ENCODE results near the gene KCNT1.

Gene KCNT1

GRCh38 chr9:135768516-135769218 lies 66.7 kb downstream of the KCNT1 start:
- Histone ChIP-seq H3K4me3 (no peak overlapping the region), H4K20me1 (no peaks in the 10 kb centered on the region), H3K27me3 (no peaks in the 10 kb centered on the region), H3K4me1 (no peaks in the 10 kb centered on the region), H3K9me3 (peaks cover 30% of the 10 kb centered on the region), H3K4me2 (no peak overlapping the region), H3K9ac (no peak overlapping the region), H3K27ac (no peak overlapping the region), H3K36me3 (no peaks in the 10 kb centered on the region)
- no peak for TF ChIP-seq Cebpa-rat (IDR thresholded peaks at IDR 0.05)

GRCh38 chr9:135769489-135770202 lies 67.7 kb downstream of the KCNT1 start:
- no peak overlapping the region for H3K9ac ChIP-seq
- H4K20me1 ChIP-seq = no peaks in the 10 kb centered on the region
- H3K27me3 ChIP-seq = no peaks in the 10 kb centered on the region
- H3K4me3 ChIP-seq = no peak overlapping the region
- H3K36me3 ChIP-seq = no peaks in the 10 kb centered on the region
- H3K9me3 ChIP-seq = peaks cover 30% of the 10 kb centered on the region
- no peak for TF ChIP-seq Cebpa-rat (IDR thresholded peaks at IDR 0.05)
- H3K4me2 ChIP-seq = no peak overlapping the region
- no peak overlapping the region for H3K27ac ChIP-seq
- no peaks in the 10 kb centered on the region for H3K4me1 ChIP-seq

- Histone ChIP-seq H3K4me2 (no peak overlapping the region), H4K20me1 (no peaks in the 10 kb centered on the region)
- no peak for TF ChIP-seq Cebpa-rat (IDR thresholded peaks at IDR 0.05)
These were observed 68.2 kb downstream of the KCNT1 start for GRCh38 chr9:135770203-135770535.

GRCh38 chr9:135770771-135771170 lies 68.8 kb downstream of the KCNT1 start:
- Histone ChIP-seq H3K36me3 (no peaks in the 10 kb centered on the region), H3K27ac (no peak overlapping the region), H3K9ac (no peak overlapping the region), H3K4me1 (no peaks in the 10 kb centered on the region), H3K4me3 (no peak overlapping the region), H4K20me1 (no peaks in the 10 kb centered on the region), H3K4me2 (no peak overlapping the region), H3K9me3 (peaks cover 20% of the 10 kb centered on the region), H3K27me3 (no peaks in the 10 kb centered on the region)
- no peak for TF ChIP-seq Cebpa-rat (IDR thresholded peaks at IDR 0.05)

More at GRCh38 chr9:135770203-135770535, 68.2 kb downstream of the KCNT1 start:
- Histone ChIP-seq H3K27me3 (no peaks in the 10 kb centered on the region), H3K27ac (no peak overlapping the region), H3K9ac (no peak overlapping the region), H3K9me3 (peaks cover 26% of the 10 kb centered on the region), H3K36me3 (no peaks in the 10 kb centered on the region), H3K4me1 (no peaks in the 10 kb centered on the region), H3K4me3 (no peak overlapping the region)

- Histone ChIP-seq H4K20me1 (no peaks in the 10 kb centered on the region), H3K4me1 (no peaks in the 10 kb centered on the region), H3K4me3 (no peak overlapping the region), H3K9ac (no peak overlapping the region), H3K9me3 (peaks cover 13% of the 10 kb centered on the region), H3K4me2 (no peak overlapping the region), H3K36me3 (no peaks in the 10 kb centered on the region), H3K27me3 (no peaks in the 10 kb centered on the region), H3K27ac (no peak overlapping the region)
- TF ChIP-seq Cebpa-rat (IDR thresholded peaks at IDR 0.05) = no peak
These were observed 69.5 kb downstream of the KCNT1 start for GRCh38 chr9:135771401-135772051.

GRCh38 chr9:135772056-135772646 lies 70.2 kb downstream of the KCNT1 start:
- Histone ChIP-seq H3K36me3 (no peaks in the 10 kb centered on the region), H4K20me1 (no peaks in the 10 kb centered on the region), H3K27ac (no peak overlapping the region), H3K4me1 (no peaks in the 10 kb centered on the region), H3K9me3 (peaks cover 6% of the 10 kb centered on the region), H3K4me3 (no peak overlapping the region), H3K9ac (no peak overlapping the region), H3K4me2 (no peak overlapping the region), H3K27me3 (no peaks in the 10 kb centered on the region)
- TF ChIP-seq Cebpa-rat (IDR thresholded peaks at IDR 0.05) = no peak

DNA sequence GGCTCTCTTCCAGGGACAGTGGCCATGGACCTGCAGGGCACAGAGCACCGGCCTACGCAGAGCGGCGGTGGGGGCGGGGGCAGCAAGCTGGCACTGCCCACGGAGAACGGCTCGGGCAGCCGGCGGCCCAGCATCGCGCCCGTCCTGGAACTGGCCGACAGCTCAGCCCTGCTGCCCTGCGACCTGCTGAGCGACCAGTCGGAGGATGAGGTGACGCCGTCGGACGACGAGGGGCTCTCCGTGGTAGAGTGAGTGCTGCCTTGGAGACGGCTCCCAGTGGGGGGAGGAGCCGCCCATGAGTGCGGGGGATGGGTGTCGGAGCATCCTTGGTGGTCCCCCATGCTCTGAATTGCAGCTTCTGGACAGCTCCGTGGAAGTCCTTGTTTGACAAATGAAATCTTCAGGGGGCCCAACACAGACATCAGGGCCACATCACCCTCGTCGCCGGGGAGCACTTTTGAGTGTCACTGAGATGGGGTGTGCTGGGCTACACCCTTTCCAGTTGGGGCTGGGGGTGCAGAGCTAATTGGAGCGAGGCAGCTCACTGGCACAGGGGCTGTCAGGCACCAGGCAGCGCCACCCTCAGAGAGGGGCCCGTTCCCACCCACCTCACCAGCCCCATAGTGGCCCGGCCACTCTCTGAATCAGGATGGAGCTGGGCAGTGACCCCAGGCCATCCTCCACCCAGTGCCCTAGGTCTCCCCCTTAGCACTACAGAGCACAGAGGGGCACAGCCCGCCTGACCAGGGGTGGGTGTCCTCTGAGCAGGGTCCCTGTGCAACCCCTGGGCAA lies 70.9 kb downstream of the KCNT1 start:
- Histone ChIP-seq H3K36me3 (no peaks in the 10 kb centered on the region), H3K4me2 (no peak overlapping the region), H4K20me1 (no peaks in the 10 kb centered on the region), H3K9ac (no peak overlapping the region), H3K4me3 (no peak overlapping the region), H3K9me3 (no peaks in the 10 kb centered on the region), H3K27me3 (no peaks in the 10 kb centered on the region), H3K4me1 (no peaks in the 10 kb centered on the region), H3K27ac (no peak overlapping the region)
- TF ChIP-seq Cebpa-rat (IDR thresholded peaks at IDR 0.05) = no peak

- Histone ChIP-seq H3K27ac (no peak overlapping the region), H3K36me3 (no peaks in the 10 kb centered on the region), H3K4me2 (no peak overlapping the region), H3K27me3 (no peaks in the 10 kb centered on the region), H3K9ac (no peak overlapping the region), H4K20me1 (no peaks in the 10 kb centered on the region), H3K9me3 (no peaks in the 10 kb centered on the region), H3K4me3 (no peak overlapping the region), H3K4me1 (no peaks in the 10 kb centered on the region)
- TF ChIP-seq Cebpa-rat (IDR thresholded peaks at IDR 0.05) = no peak
These were observed 71.7 kb downstream of the KCNT1 start for GRCh38 chr9:135773530-135774238.

GRCh38 chr9:135774239-135774747 lies 72.3 kb downstream of the KCNT1 start:
- Histone ChIP-seq H4K20me1 (no peaks in the 10 kb centered on the region), H3K9me3 (no peaks in the 10 kb centered on the region), H3K4me3 (no peak overlapping the region), H3K4me1 (no peaks in the 10 kb centered on the region), H3K4me2 (no peak overlapping the region), H3K9ac (no peak overlapping the region), H3K27ac (no peak overlapping the region), H3K36me3 (no peaks in the 10 kb centered on the region), H3K27me3 (no peaks in the 10 kb centered on the region)
- TF ChIP-seq Cebpa-rat (IDR thresholded peaks at IDR 0.05) = no peak

Data from BLaER1 (cell line).